ENCODE measurements around the gene NFIL3. TPM values are rescaled to one million over a fixed set of nuclear protein-coding genes. Genes with fewer than 3 reads are reported as not detected.

Gene NFIL3
- total and polyA plus RNA-seq, 2 experiments from 2014 or later = 4.1 to 7.5 TPM

GRCh38 chr9:91428927-91429351, 5.3 kb upstream of the NFIL3 start:
- Histone ChIP-seq H3K4me1 (ENCODE audit: insufficient read depth) (peaks cover 7% of the 10 kb centered on the region), H3K27ac (ENCODE audit: low read depth) (no peak overlapping the region), H3K36me3 (ENCODE audit: insufficient read depth) (no peaks in the 10 kb centered on the region), H3K27me3 (ENCODE audit: insufficient read depth) (peaks cover 19% of the 10 kb centered on the region), H3F3A (replicated peaks; ENCODE audit: low read depth) (0 out of 2 replicates have a peak, but pooled peaks cover 4% of the 10 kb centered on the region), H3K4me2 (no peak overlapping the region), H3K4me3 (no peak overlapping the region), H4K20me1 (replicated peaks; ENCODE audit: insufficient read depth) (no peaks in the 10 kb centered on the region), H2AFZ (no peak overlapping the region), H3K79me2 (replicated peaks; ENCODE audit: insufficient read depth) (no peaks in the 10 kb centered on the region), H3K9me2 (ENCODE audit: insufficient read depth) (no peaks in the 10 kb centered on the region)
- no peak for DNase-seq (ENCODE audit: low spot score)
- H3K36me3 Mint-ChIP-seq (ENCODE audit: low read depth) = no peaks in the 10 kb centered on the region; the same call in 2 of the 3 replicates
- H3K4me1 Mint-ChIP-seq = peaks cover 9% of the 10 kb centered on the region
- no peak for TF ChIP-seq JUNB (IDR thresholded peaks at IDR 0.05; ENCODE audit: unreplicated experiment)
- TF ChIP-seq STAT1 (IDR thresholded peaks at IDR 0.05; ENCODE audit: unreplicated experiment) = no peak
- no peak for TF ChIP-seq ZNF462 (CRISPR knock-in tag; IDR thresholded peaks at IDR 0.05)
- no peak for TF ChIP-seq POLR2AphosphoS5 (IDR thresholded peaks at IDR 0.05; ENCODE audit: low read depth)
- no peak for TF ChIP-seq ZNF331 (CRISPR knock-in tag; IDR thresholded peaks at IDR 0.05; ENCODE audit: low read depth)
- TF ChIP-seq ZNF114 (CRISPR knock-in tag; IDR thresholded peaks at IDR 0.05) = no peak
- TF ChIP-seq CTCF (conservative IDR thresholded peaks at IDR 0.05; ENCODE audit: low read depth in 2 of 2) = no peak
- TF ChIP-seq ETS1 (IDR thresholded peaks at IDR 0.05) = no peak
- no peak for TF ChIP-seq EZH2 (IDR thresholded peaks at IDR 0.05; ENCODE audit: low read depth, unreplicated experiment)
- H3K27ac Mint-ChIP-seq = no peak overlapping the region
- no peak overlapping the region for H3K4me3 Mint-ChIP-seq
- no peak for ATAC-seq
- peaks cover 5% of the 10 kb centered on the region; the same call in 1 of the 3 replicates for H3K9me3 Mint-ChIP-seq
- peaks cover 27% of the 10 kb centered on the region for H3K27me3 Mint-ChIP-seq (ENCODE audit: insufficient read depth, low read depth, poor library complexity)

Data from GM23338 (cell line).